HAP-1 (cell line): ENCODE results near the gene PTPN11.
A peak's percentile ranks its signal among the peaks of the same experiment; 100 is the strongest.
"Not testable (repeated sequence)": the region's sequence is repeated elsewhere in the genome, so short reads cannot be mapped to it uniquely, and the experiment has no call there.

Source experiments
- DNase-seq, 2 experiments: peaks; one replicate each; pipeline ENCODE4 v3.0.0-alpha.2; 2016 to 2020; ENCODE audit warnings: low spot score in 2 of 2
- H3K27me3 ChIP-seq: fragments of 250-450 bp; sonication (Bioruptor Pico); 2 replicates; pipeline ENCODE4 v1.5.1; 2020; ENCODE audit warnings: low read depth, mild to moderate bottlenecking, moderate library complexity
- H3K36me3 ChIP-seq: fragments of 250-450 bp; sonication (Bioruptor Pico); replicated peaks from 2 replicates; pipeline ENCODE4 v1.5.1; 2020; ENCODE audit warnings: mild to moderate bottlenecking
- H3K4me1 ChIP-seq: fragments of 250-450 bp; sonication (Bioruptor Pico); 2 replicates; pipeline ENCODE4 v1.5.1; 2020; ENCODE audit warnings: mild to moderate bottlenecking
- H3K4me3 ChIP-seq: fragments of 250-450 bp; sonication (Bioruptor Pico); 2 replicates; pipeline ENCODE4 v1.5.1; 2020; ENCODE audit warnings: mild to moderate bottlenecking, moderate library complexity
- H3K9me3 ChIP-seq: fragments of 250-450 bp; sonication (Bioruptor Pico); 2 replicates; pipeline ENCODE4 v1.5.1; 2020; ENCODE audit warnings: mild to moderate bottlenecking, moderate library complexity
- in situ Hi-C: fragments of 300-500 bp; cut with MboI; formaldehyde crosslinking; loops from 3 replicates; pipeline ENCODE4 v1.14.3; 2020; ENCODE audit warnings: low sequenced_read_pairs, inconsistent platforms, mixed read lengths

The PTPN11 gene

DNA sequence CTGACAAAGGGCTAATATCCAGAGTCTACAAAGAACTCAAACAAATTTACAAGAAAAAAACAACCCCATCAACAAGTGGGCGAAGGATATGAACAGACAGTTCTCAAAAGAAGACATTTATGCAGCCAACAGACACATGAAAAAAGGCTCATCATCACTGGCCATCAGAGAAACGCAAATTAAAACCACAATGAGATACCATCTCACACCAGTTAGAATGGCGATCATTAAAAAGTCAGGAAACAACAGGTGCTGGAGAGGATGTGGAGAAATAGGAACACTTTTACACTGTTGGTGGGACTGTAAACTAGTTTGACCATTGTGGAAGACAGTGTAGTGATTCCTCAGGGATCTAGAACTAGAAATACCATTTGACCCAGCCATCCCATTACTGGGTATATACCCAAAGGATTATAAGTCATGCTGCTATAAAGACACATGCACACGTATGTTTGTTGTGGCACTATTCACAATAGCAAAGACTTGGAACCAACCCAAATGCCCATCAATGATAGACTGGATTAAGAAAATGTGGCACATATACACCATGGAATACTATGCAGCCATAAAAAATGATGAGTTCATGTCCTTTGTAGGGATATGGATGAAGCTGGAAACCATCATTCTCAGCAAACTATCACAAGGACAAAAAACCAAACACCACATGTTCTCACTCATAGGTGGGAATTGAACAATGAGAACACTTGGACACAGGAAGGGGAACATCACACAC is 28.7 kb upstream of the PTPN11 start:
- in situ Hi-C loops, result loop anchor here (25.0 kb wide), 1 partner anchor 453 kb away; no protein-coding TSS in a partner anchor
- not testable (repeated sequence) for H3K36me3 ChIP-seq, H3K9me3 ChIP-seq, H3K4me3 ChIP-seq, DNase-seq, H3K27me3 ChIP-seq, H3K4me1 ChIP-seq

DNA sequence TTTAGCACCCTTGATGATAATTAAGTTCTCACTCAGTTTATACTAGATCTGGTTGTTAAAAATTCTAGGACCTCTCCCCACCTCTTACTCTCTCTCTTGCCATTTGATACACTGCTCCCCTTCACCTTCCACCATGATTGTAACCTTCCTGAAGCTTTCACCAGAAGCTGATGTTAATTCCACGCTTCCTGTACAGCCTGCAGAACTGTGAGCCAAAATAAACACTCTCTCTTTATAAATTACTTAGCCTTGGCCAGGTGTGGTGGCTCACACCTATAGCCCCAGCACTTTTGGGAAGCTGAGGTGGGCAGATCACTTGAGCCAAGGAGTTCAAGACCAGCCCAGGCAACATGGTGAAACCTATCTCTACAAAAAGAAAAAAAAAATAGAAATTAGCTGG is 25.4 kb upstream of the PTPN11 start:
- Histone ChIP-seq H3K36me3 (no peaks in the 10 kb centered on the region), H3K4me3 (no peak overlapping the region), H3K27me3 (no peaks in the 10 kb centered on the region), H3K9me3 (peaks cover 4% of the 10 kb centered on the region; the same call in 1 of the 2 replicates), H3K4me1 (no peaks in the 10 kb centered on the region)
- DNase-seq, result no peak
- in situ Hi-C loops, result loop anchor here (25.0 kb wide), 1 partner anchor 456 kb away; no protein-coding TSS in a partner anchor

DNA sequence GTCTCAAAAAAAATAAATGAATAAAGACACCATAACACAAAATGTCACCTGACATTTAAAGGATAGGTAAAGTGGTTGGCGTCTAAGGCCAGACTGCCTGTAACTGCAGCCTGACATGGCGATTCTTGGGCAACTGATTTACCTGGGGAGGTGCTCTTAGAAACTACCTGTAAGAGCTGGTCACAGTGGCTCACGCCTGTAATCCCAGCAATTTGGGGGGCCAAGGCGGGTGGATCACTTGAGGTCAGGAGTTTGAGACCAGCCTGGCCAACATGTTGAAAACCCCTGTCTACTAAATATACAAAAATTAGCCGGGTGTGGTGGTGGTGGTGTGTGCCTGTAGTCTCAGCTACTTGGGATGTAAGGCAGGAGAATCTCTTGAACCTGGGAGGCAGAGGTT is 17.7 kb upstream of the PTPN11 start:
- no peak for DNase-seq
- H3K4me3 ChIP-seq, result no peak overlapping the region
- H3K9me3 ChIP-seq, result no peaks in the 10 kb centered on the region
- peaks cover 21% of the 10 kb centered on the region for H3K36me3 ChIP-seq
- in situ Hi-C loops, result no loop called here
- H3K4me1 ChIP-seq, result no peaks in the 10 kb centered on the region; the same call in 1 of the 2 replicates
- no peaks in the 10 kb centered on the region for H3K27me3 ChIP-seq

DNA sequence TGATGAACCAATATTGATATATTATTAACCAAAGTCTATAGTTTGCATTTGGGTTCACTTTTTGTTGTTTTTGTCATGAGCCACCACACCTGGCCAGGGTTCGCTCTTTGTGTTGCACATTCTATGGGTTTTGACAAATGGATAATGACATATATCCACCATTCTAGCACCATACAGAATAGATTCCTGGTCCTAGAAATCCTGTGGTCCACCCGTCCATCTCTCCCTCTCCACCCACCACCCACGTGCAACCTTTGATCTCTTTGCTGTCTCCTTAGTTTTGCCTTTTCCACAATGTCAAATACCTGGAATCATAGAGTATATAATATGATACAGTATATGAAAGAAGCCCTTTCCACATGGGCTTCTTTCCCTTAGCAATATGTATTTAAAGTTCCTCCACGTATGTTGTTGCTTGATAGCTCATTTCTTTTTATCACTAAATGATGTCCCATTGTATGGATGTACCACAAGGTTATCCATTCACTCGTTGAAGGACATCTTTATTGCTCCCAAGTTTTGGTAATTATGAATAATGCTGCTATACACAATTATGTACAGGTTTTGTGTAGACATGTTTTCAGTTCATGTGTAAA is 16.7 kb upstream of the PTPN11 start:
- peaks cover 6% of the 10 kb centered on the region for H3K4me1 ChIP-seq
- peaks cover 31% of the 10 kb centered on the region for H3K36me3 ChIP-seq
- DNase-seq, result peak in 1 of 2 experiments; percentile 41
- H3K27me3 ChIP-seq, result no peaks in the 10 kb centered on the region
- no peak overlapping the region for H3K4me3 ChIP-seq
- no peaks in the 10 kb centered on the region for H3K9me3 ChIP-seq
- in situ Hi-C loops, result no loop called here

DNA sequence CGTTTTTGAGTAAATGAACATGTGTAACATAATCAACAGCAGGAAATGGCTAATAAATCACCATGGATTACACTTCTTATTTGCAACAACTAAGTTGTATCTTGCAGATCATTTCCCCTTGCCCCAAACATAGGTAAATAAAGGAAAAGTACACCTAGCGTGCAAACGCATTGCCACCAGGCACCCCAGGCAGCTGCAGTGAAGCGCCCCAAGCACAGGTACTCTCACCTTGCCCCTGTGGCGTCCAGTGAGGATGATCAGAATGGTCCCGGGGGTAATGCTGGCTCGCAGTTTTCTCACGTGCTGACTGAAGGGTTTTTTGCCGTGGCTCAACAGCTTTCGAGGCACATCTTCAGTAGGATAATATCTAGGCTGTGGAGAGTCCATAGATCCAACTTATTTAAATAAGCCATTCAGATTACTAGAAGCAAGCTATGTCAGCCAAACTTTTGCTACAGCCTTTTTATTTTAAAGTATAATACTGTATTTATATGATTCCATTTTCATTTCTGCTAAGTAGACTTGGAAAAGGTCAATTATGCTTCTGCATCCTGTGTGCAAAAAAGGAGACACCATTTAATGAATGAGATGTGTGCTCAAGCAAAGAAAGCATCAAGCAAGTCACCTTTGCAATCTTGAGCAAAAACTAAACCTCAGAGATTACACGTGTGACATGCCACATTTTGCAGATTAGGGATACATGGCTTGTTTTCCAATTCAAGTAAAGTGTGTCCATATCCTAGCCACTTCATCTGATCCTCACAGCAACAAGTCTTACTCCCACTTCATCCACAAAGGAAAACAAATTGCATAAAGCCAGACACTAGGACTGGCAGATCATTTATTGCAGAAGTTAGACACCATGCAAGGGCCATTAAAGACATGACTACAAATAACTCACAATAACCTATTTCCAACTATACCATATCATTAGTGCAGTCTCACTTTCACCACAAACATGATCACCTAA is 11.9 kb upstream of the PTPN11 start:
- no peaks in the 10 kb centered on the region for H3K27me3 ChIP-seq
- no peak for DNase-seq
- peaks cover 18% of the 10 kb centered on the region for H3K4me1 ChIP-seq
- in situ Hi-C loops, result no loop called here
- H3K36me3 ChIP-seq, result peaks cover 54% of the 10 kb centered on the region
- H3K4me3 ChIP-seq, result peak overlapping the region; percentile 92
- no peaks in the 10 kb centered on the region for H3K9me3 ChIP-seq

DNA sequence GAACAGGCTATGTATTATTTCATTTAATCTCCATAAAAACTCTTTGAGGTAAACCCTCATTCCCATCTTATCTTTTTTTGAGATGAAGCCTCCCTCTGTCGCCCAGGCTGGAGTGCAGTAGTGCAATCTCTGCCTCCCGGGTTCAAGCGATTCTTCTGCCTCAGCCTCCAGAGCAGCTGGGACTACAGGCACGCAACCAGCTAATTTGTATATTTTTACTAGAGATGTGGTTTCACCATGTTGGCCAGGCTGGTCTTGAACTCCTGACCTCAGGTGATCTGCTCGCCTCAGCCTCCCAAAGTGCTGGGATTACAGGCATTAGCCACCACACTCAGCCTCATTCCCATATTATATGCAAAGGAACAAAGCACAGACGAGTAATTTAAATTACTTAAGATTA is 11.1 kb upstream of the PTPN11 start:
- H3K27me3 ChIP-seq, H3K9me3 ChIP-seq, in situ Hi-C loops, DNase-seq: not testable (repeated sequence)
- H3K4me1 ChIP-seq, result peaks cover 18% of the 10 kb centered on the region
- peak overlapping the region; percentile 92 for H3K4me3 ChIP-seq
- peaks cover 54% of the 10 kb centered on the region for H3K36me3 ChIP-seq

DNA sequence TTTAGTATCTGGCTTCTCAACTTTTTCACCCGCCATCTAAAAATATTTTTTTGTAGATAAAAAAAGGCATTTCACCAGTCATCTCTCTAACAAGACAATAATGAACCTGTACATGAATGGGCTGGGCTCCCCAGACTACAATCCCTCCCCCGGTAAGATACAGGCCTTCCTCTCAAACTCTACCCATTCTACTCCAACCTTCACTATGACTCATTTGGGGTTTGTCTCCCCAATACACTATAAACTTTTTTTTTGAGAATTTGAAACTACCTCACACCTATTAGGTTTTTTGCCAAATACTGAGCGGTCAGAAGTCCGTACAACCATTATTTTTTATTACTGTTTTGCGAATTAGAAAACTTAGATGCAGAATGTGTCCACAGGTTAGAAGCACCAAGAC is 10.1 kb upstream of the PTPN11 start:
- Histone ChIP-seq H3K9me3 (no peaks in the 10 kb centered on the region), H3K4me3 (peak overlapping the region; percentile 92), H3K27me3 (no peaks in the 10 kb centered on the region), H3K4me1 (peaks cover 18% of the 10 kb centered on the region), H3K36me3 (peaks cover 54% of the 10 kb centered on the region)
- DNase-seq, result no peak
- in situ Hi-C loops, result no loop called here

DNA sequence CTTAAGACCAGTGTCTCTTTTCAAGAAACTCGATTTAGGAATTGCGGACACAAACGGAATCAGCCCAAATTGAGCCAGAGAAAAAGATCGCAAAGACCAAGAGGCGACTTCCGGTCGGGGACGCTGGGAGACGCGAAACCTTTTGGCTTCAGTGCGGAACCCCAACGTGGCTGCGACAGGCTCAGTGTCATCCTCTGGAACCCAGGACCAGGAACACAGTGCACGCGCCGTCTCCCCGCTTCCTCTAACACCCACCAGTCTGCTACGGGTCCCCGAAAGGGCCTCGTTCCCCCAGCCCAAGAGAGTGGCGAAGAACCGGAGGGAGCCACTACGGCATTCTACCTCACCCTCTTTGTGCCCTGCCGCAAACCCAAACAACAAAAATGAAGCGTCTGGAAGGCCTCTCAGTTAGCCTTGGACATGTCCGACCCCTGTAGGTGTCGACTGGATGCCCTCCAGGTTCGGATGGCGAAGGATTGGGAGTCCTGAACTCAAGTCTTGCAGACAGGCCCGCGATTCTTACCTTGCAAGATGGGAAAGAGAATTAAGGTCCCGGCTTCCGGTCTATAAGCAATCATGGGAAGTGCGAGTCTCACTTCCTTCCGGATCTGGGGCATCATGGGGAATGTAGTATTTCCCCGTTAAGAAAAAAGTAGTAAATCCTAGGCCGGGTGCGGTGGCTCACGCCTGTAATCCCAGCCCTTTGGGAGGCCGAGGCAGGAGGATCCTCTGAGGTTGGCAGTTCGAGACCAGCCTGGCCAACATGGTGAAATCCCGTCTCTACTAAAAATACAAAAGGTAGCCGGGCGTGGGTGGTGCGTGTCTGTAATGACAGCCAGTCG is 9.5 kb upstream of the PTPN11 start, which contains the start of gene RPL6:
RPL6 (minus strand) TSS at position 542 of the 842 bp plus-strand sequence. CDS start 949 bp downstream, outside the sequence.
- Histone ChIP-seq H3K36me3 (peaks cover 50% of the 10 kb centered on the region), H3K4me3 (peak within 1 kb of the TSS; percentile 92), H3K27me3 (no peaks in the 10 kb centered on the region), H3K9me3 (no peaks in the 10 kb centered on the region), H3K4me1 (peaks cover 18% of the 10 kb centered on the region)
- DNase-seq, result peak; percentile 88 to 93
- in situ Hi-C loops, result no loop called here

DNA sequence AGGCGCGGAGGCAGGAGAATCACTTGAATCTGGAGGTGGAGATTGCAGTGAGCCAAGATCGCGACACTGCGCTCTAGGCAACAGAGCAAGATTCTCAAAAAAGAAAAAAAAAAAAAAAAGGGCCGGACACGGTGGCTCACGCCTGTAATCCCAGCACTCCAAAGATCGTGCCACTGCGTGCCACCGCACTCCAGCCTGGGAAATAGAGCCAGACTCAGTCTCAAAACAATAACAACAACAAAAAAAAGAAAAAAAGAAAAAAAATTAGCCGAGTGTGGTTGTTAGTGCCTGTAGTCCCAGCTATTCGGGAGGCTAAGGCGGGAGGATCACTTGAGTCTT is 8.9 kb upstream of the PTPN11 start:
- in situ Hi-C loops, result no loop called here
- no peak for DNase-seq
- peak overlapping the region; percentile 92; the same call in 1 of the 2 replicates for H3K4me3 ChIP-seq

DNA sequence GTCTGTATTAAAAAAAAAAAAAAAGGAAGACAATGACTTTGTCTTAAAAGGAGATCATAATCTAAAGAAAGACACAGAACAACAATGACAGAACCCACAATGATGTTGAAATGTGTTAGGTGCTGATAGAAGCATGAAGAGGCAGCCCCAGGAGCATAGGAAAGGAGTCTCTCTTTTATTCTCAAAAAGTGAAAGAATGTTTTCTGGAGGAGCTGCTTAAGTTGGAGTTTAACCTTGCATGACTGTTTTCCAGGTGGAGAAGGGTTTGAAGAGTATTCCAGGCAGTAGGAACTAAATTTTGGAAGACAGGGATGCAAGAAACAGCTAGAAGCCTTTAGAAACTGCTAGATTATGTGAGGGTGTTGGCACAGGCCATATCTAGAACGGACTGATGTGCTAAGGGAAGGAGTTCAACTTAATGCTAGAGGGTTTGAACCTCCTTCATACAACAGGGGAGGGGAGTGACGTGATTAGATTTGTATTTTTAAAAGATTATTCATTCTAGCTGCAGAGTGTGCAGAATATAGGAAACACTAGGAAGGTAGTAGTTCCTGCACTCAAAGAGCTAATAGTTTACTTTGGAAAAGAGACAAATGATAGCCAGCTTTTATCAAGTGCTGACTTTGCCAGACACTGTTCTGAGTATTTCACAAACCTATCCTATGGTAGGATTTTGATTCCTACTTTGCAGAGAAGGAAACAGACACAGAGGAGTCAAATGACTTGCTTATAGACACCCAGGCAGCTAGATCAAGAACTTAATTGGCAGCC is 4.7 kb upstream of the PTPN11 start:
- DNase-seq, result no peak
- H3K4me3 ChIP-seq, result no peak overlapping the region
- in situ Hi-C loops, result no loop called here
- peaks cover 4% of the 10 kb centered on the region; the same call in 1 of the 2 replicates for H3K4me1 ChIP-seq
- peaks cover 3% of the 10 kb centered on the region for H3K36me3 ChIP-seq
- H3K9me3 ChIP-seq, result no peaks in the 10 kb centered on the region
- no peaks in the 10 kb centered on the region for H3K27me3 ChIP-seq

More for the DNA sequence above, 8.9 kb upstream of the PTPN11 start:
- Histone ChIP-seq H3K27me3 (no peaks in the 10 kb centered on the region), H3K9me3 (no peaks in the 10 kb centered on the region), H3K4me1 (peaks cover 18% of the 10 kb centered on the region), H3K36me3 (peaks cover 44% of the 10 kb centered on the region)

DNA sequence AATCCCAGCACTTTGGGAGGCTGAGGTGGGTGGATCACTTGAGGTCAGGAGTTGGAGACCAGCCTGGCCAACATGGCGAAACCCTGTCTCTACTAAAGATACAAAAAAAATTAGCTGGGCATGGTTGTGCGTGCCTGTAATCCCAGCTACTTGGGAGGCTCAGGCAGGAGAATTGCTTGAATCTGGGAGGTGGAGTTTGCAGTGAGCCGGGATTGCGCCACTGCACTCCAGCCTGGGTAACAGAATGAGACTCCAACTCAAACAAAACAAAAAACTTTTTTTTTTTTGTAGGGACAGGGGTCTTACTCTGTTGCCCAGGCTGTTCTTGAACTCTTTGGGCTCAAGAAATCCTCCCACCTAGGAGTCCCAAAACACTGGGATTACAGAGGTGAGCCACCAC is 3.3 kb upstream of the PTPN11 start:
- DNase-seq, in situ Hi-C loops, H3K4me1 ChIP-seq, H3K36me3 ChIP-seq, H3K9me3 ChIP-seq, H3K27me3 ChIP-seq, H3K4me3 ChIP-seq: not testable (repeated sequence)

DNA sequence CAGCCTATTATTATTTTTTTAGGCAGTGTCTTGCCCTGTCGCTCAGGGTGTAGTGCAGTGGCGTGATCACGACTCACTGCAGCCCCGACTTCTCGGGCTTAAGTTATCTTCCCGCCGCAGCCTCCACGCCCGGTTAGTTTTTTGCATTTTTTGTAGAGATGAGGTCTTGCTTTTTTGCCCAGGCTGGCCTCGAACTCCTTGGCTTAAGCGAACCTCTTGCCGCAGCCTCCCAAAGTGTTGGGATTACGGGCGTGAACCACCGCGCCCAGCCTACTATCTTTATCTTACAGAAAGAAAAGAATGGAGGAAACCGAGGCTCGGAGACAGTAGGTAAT is 507 bp upstream of the PTPN11 start:
- Histone ChIP-seq H3K36me3 (peaks cover 4% of the 10 kb centered on the region), H3K27me3 (no peaks in the 10 kb centered on the region), H3K9me3 (no peaks in the 10 kb centered on the region), H3K4me1 (peaks cover 17% of the 10 kb centered on the region), H3K4me3 (peak overlapping the region; percentile 78)
- peak in 1 of 2 experiments; percentile 16 for DNase-seq
- in situ Hi-C loops, result no loop called here
